ENCODE results near the gene PDCL3.

PDCL3 gene

GRCh38 chr2:100577777-100578176 lies 15.0 kb downstream of the PDCL3 start:
- TF ChIP-seq, protein P1, sequence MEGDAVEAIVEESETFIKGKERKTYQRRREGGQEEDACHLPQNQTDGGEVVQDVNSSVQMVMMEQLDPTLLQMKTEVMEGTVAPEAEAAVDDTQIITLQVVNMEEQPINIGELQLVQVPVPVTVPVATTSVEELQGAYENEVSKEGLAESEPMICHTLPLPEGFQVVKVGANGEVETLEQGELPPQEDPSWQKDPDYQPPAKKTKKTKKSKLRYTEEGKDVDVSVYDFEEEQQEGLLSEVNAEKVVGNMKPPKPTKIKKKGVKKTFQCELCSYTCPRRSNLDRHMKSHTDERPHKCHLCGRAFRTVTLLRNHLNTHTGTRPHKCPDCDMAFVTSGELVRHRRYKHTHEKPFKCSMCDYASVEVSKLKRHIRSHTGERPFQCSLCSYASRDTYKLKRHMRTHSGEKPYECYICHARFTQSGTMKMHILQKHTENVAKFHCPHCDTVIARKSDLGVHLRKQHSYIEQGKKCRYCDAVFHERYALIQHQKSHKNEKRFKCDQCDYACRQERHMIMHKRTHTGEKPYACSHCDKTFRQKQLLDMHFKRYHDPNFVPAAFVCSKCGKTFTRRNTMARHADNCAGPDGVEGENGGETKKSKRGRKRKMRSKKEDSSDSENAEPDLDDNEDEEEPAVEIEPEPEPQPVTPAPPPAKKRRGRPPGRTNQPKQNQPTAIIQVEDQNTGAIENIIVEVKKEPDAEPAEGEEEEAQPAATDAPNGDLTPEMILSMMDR (conservative IDR thresholded peaks at IDR 0.05; ENCODE audit: low read depth, low read length): no peak
- H3K4me3 ChIP-seq (ENCODE audit: low read depth, low read length): no peak overlapping the region
- no peak for DNase-seq (ENCODE audit: low read depth)

DNA sequence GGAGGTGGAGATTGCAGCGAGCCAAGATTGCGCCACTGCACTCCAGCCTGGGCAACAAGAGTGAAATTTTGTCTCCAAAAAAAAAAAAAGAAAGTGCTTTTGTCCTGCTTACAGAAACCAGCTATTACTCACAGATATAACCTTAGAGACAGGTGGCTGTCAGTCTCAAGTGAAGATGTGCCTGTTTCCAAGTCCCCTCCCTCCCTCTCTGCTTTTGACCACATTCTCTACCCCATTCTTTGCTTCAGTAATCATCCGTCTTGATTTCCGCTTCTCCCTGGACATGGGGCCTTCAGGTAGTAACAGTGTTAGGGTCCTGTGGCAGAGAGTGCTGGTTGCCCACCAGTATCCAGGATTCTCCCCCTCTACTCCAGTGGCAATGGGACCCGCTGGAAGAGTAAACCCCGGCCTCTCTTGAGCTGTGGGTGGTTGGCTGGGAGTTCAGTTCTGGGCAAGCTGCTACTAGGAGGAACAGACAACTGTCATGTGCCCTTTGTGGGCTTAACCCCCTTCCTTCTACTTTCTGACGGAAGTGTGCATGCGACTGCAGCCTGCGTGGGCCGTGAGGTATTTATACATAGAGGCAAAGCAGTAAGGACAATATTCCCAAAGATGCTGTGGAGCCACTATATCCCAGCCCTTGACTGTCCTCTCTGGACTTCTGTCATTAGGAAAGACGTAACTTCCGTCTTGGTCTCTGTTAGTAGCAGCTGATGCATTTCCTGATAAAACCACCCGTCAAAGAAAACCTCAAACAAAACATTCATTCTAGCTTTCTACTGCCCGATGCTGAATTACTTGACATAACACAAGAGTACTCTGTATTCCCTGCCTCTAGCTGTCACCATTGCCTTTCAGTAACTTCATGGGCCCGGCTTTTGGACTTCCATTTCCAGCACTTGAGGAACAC lies 17.8 kb downstream of the PDCL3 start:
- no peak for DNase-seq (ENCODE audit: low read depth)
- H3K4me3 ChIP-seq (ENCODE audit: low read depth, low read length): no peak overlapping the region
- TF ChIP-seq, protein P1 (conservative IDR thresholded peaks at IDR 0.05; ENCODE audit: low read depth, low read length): no peak

DNA sequence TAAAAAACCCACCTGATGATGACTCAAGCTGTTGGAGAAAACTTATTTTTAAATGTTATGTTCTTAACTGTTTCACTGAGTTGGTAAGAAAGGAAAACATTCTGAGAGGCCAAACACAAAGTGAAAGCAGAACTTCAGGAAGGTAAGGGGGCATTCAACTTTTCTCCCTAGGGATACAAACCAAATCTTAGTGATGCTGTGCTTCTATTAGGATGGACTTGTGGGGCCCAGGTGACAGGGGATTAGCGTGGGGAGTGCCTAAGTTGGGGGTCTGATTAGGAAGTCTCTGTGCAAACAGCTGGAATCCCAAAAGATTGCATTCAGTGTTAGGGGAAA lies 18.5 kb downstream of the PDCL3 start:
- DNase-seq (ENCODE audit: low read depth): no peak

DNA sequence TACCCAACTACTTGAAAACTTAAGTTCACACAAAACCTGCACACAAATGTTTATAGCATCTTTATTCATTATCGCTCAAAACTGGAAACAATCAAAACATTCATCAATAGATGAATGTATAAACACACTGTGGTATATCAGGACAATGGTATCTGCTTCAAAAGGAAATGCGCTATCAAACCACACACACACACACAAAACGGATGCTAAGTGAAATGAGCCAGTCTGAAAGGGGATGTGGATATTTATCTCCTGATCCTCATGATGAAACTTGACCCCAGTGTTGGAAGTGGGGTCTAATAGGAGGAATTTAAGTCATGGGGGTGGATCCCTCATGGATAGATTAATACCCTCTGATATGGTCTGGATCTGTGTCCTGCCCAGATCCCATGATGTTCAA lies 22.0 kb downstream of the PDCL3 start:
- H3K4me3 ChIP-seq (ENCODE audit: low read depth, low read length): no peak overlapping the region
- TF ChIP-seq, protein P1 (conservative IDR thresholded peaks at IDR 0.05; ENCODE audit: low read depth, low read length): no peak
- DNase-seq (ENCODE audit: low read depth): no peak

More for the DNA sequence above, 18.5 kb downstream of the PDCL3 start:
- H3K4me3 ChIP-seq (ENCODE audit: low read depth, low read length): no peak overlapping the region
- TF ChIP-seq, protein P1 (conservative IDR thresholded peaks at IDR 0.05; ENCODE audit: low read depth, low read length): no peak

- TF ChIP-seq, protein P1 (conservative IDR thresholded peaks at IDR 0.05; ENCODE audit: low read depth, low read length): no peak
- no peak overlapping the region for H3K4me3 ChIP-seq (ENCODE audit: low read depth, low read length)
- DNase-seq (ENCODE audit: low read depth): peak; percentile 94
These were observed 25.4 kb downstream of the PDCL3 start for GRCh38 chr2:100588071-100588786.

GRCh38 chr2:100589527-100589926 lies 26.7 kb downstream of the PDCL3 start:
- H3K4me3 ChIP-seq (ENCODE audit: low read depth, low read length): no peak overlapping the region
- peak; percentile 20 for DNase-seq (ENCODE audit: low read depth)
- TF ChIP-seq, protein P1 (conservative IDR thresholded peaks at IDR 0.05; ENCODE audit: low read depth, low read length): no peak

Measured in choroid plexus epithelial cell (primary cell).